Measurements from ENCODE around the gene PRSS38. TPM values are rescaled to one million over a fixed set of nuclear protein-coding genes. Genes with fewer than 3 reads are reported as not detected.

Gene PRSS38
- total RNA-seq = not detected in 2 replicates

DNA sequence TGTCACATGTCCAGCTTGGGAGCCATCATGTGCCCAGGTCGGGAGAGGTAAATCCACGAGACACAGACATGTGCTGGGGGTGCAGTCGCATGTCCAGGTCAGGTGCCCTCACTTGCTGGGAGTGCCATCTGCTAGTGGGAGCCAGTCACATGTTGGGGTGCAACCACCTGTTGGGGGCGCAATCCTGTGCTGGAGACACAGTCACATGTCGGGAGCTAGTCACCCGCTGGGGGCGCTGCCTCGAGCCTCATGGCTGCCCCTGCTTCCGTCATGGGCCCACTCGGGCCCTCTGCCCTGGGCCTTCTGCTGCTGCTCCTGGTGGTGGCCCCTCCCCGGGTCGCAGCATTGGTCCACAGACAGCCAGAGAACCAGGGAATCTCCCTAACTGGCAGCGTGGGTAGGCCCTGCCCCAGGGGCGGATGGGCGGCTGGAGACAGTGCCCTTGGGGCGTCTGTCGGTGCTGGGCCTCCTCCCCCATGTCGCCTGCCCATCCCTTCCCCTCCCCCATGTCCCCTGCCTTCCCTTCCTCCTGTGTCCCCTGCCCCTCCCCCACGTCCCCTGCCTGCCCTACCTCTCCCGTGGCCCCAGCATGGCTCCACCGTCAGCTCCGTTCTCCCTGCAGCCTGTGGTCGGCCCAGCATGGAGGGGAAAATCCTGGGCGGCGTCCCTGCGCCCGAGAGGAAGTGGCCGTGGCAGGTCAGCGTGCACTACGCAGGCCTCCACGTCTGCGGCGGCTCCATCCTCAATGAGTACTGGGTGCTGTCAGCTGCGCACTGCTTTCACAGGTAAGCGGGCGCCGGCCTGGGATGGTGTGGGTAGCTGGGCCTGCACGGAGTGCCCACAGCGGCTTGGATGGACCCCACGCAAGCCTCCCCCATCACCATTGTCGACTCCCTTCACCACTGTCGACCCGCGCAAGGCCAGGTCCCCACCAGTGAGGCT lies at the start of gene PRSS38:
PRSS38 (plus strand) TSS at position 208 of the 942 bp plus-strand sequence; CDS start at position 250, 42 bp downstream.

Other genes with a start within 250 kb of the PRSS38 start
- 15.7 and 29.5 TPM in 2 replicates for gene JMJD4, start 80.4 kb upstream of the PRSS38 start, total RNA-seq
- gene SNAP47, start 80.2 kb upstream of the PRSS38 start, total RNA-seq = 31.1 and 40.2 TPM in 2 replicates
- gene WNT9A, start 132.3 kb downstream of the PRSS38 start, total RNA-seq = 0.97 and 1.7 TPM in 2 replicates
- gene WNT3A, start 191.3 kb downstream of the PRSS38 start, total RNA-seq = not detected in 2 replicates

All from bladder microvascular endothelial cell (primary cell).